GM18907 (cell line): ENCODE measurements around the gene ODAD3.
"Not testable (repeated sequence)": the region's sequence is repeated elsewhere in the genome, so short reads cannot be mapped to it uniquely, and the experiment has no call there.

ENCODE experiments used
- ATAC-seq: cut with Tn5 transposase; IDR thresholded peaks from one replicate; pipeline ENCODE4 v1.9.1; 2021; ENCODE audit warnings: mild to moderate bottlenecking, moderate library complexity; ENCODE audit not compliant: unreplicated experiment

The ODAD3 gene

GRCh38 chr19:11445141-11445540, 10.2 kb upstream of the ODAD3 start:
- no peak for ATAC-seq

GRCh38 chr19:11444059-11444458, 9.1 kb upstream of the ODAD3 start:
- no peak for ATAC-seq

- no peak for ATAC-seq
These were observed 3.0 kb upstream of the ODAD3 start for GRCh38 chr19:11437955-11438354.

- no peak for ATAC-seq
These were observed 952 bp upstream of the ODAD3 start for GRCh38 chr19:11435833-11436313.

GRCh38 chr19:11434703-11435056, 241 bp downstream of the ODAD3 start:
- ATAC-seq, result no peak

- ATAC-seq, result not testable (repeated sequence)
These were observed 1.4 kb downstream of the ODAD3 start for GRCh38 chr19:11433526-11433925.

- ATAC-seq, result no peak
These were observed 8.3 kb downstream of the ODAD3 start for GRCh38 chr19:11426656-11427055.

- no peak for ATAC-seq
These were observed 9.0 kb downstream of the ODAD3 start for GRCh38 chr19:11425719-11426457.

- no peak for ATAC-seq
These were observed 11.1 kb downstream of the ODAD3 start for GRCh38 chr19:11423791-11424181.

GRCh38 chr19:11423164-11423790, 11.6 kb downstream of the ODAD3 start:
- ATAC-seq, result no peak

- ATAC-seq, result peak; percentile 73
These were observed 12.5 kb downstream of the ODAD3 start for GRCh38 chr19:11422163-11423065.

GRCh38 chr19:11421371-11422098, 13.4 kb downstream of the ODAD3 start:
- peak; percentile 37 for ATAC-seq

GRCh38 chr19:11420429-11421370, 14.2 kb downstream of the ODAD3 start:
- no peak for ATAC-seq

- ATAC-seq, result no peak
These were observed 16.1 kb downstream of the ODAD3 start, which contains the start of gene RGL3 for GRCh38 chr19:11418549-11419506. Gene RGL3, minus strand, starts transcription at chr19:11419314. Its CDS starts 36 bp downstream, at chr19:11419278.

GRCh38 chr19:11418094-11418548, 16.8 kb downstream of the ODAD3 start:
- ATAC-seq, result no peak

- no peak for ATAC-seq
These were observed 18.4 kb downstream of the ODAD3 start for GRCh38 chr19:11416346-11417052.

- no peak for ATAC-seq
These were observed 20.4 kb downstream of the ODAD3 start for GRCh38 chr19:11414544-11414943.

GRCh38 chr19:11410682-11411081, 24.2 kb downstream of the ODAD3 start:
- no peak for ATAC-seq
